Mammary epithelial cell (primary cell): ENCODE results near the gene DPP9.

Source experiments
- CTCF ChIP-seq, 2 donors: IDR thresholded peaks in 1 of 2; conservative IDR thresholded peaks in 1 of 2; 2 replicates each; pipeline ENCODE4 v1.5.1; 2011 to 2012; ENCODE audit warnings: inconsistent platforms in 2 of 2, low read length in 2 of 2, mild to moderate bottlenecking in 2 of 2, control low read depth in 1 of 2, low read depth in 1 of 2; ENCODE audit not compliant: insufficient read depth in 1 of 2; ENCODE audit errors: extremely low read depth in 1 of 2
- EZH2 ChIP-seq: IDR thresholded peaks from 2 replicates; pipeline ENCODE4 v1.6.1; 2012; ENCODE audit warnings: low read length, inconsistent platforms, borderline replicate concordance

- TF ChIP-seq CTCF (conservative IDR thresholded peaks at IDR 0.05 in 1 of 2, IDR thresholded peaks at IDR 0.05 in 1 of 2; ENCODE audit: extremely low read depth in 1 of 2, insufficient read depth in 1 of 2, low read depth in 1 of 2, low read length in 2 of 2) (no peak), EZH2 (no peak)
Observed at GRCh38 chr19:4699826-4700692, 23.6 kb downstream of the DPP9 start.
